Measurements from ENCODE around the gene ATP2A1.
"Not testable (repeated sequence)": the region's sequence is repeated elsewhere in the genome, so short reads cannot be mapped to it uniquely, and the experiment has no call there.

Gene ATP2A1

GRCh38 chr16:28863929-28864793 lies 14.1 kb upstream of the ATP2A1 start:
- DNase-seq = peak; percentile 36

GRCh38 chr16:28865001-28865688 lies 13.1 kb upstream of the ATP2A1 start:
- no peak for DNase-seq

GRCh38 chr16:28865722-28866453 lies 12.4 kb upstream of the ATP2A1 start:
- DNase-seq = no peak

GRCh38 chr16:28866454-28866804 lies 11.9 kb upstream of the ATP2A1 start:
- no peak for DNase-seq

- no peak for DNase-seq
These were observed 11.0 kb upstream of the ATP2A1 start for GRCh38 chr16:28867241-28867640.

GRCh38 chr16:28867646-28868045 lies 10.6 kb upstream of the ATP2A1 start:
- DNase-seq = not testable (repeated sequence)

GRCh38 chr16:28869201-28869600 lies 9.1 kb upstream of the ATP2A1 start:
- DNase-seq = no peak

GRCh38 chr16:28872952-28873351 lies 5.3 kb upstream of the ATP2A1 start:
- DNase-seq = no peak

GRCh38 chr16:28873543-28874201 lies 4.6 kb upstream of the ATP2A1 start:
- DNase-seq = peak; percentile 10

GRCh38 chr16:28874406-28874805 lies 3.9 kb upstream of the ATP2A1 start:
- DNase-seq = no peak

GRCh38 chr16:28875134-28876018 lies 2.9 kb upstream of the ATP2A1 start:
- DNase-seq = no peak

- no peak for DNase-seq
These were observed 2.1 kb upstream of the ATP2A1 start for GRCh38 chr16:28876019-28876659.

GRCh38 chr16:28876973-28877654 lies 1.2 kb upstream of the ATP2A1 start:
- DNase-seq = no peak

- no peak for DNase-seq
These were observed 660 bp upstream of the ATP2A1 start for GRCh38 chr16:28877655-28878000.

GRCh38 chr16:28879261-28879840 lies 1.1 kb downstream of the ATP2A1 start:
- DNase-seq = no peak

GRCh38 chr16:28879841-28880588 lies 1.7 kb downstream of the ATP2A1 start:
- DNase-seq = peak; percentile 88

- DNase-seq = no peak
These were observed 2.3 kb downstream of the ATP2A1 start for GRCh38 chr16:28880589-28880915.

GRCh38 chr16:28880955-28881354 lies 2.7 kb downstream of the ATP2A1 start:
- no peak for DNase-seq

- not testable (repeated sequence) for DNase-seq
These were observed 3.3 kb downstream of the ATP2A1 start for GRCh38 chr16:28881565-28881964.

- DNase-seq = no peak
These were observed 4.4 kb downstream of the ATP2A1 start for GRCh38 chr16:28882551-28883160.
